ENCODE data around the gene SCD5.

Gene SCD5

DNA sequence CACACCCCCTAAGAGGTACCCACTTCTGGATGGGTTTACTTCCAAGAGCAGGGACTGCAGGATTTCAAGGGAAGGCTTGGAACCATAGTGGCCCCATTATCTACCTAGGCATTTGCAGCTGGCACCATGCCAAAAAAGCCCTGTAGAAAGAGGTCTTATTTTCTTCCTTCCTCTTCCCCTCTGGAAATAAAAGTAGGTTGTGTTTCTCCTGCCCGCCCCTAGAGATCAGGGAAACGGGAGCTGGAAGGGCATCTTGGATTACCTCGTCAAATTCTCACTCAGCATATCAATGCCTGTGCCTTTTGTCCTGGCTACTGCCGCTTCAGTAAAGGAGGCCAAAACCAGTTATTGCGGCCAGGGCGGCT, 1.6 kb downstream of the SCD5 start:
- H3K4me1 ChIP-seq (ENCODE audit: control insufficient read depth, insufficient read depth, low read length), result peaks cover 13% of the 10 kb centered on the region
- H3K36me3 ChIP-seq (ENCODE audit: control insufficient read depth, insufficient read depth, low read length), result no peaks in the 10 kb centered on the region
- H3K27me3 ChIP-seq (ENCODE audit: control insufficient read depth, insufficient read depth, low read length), result peaks cover 100% of the 10 kb centered on the region
- H3K27ac ChIP-seq (ENCODE audit: low read depth, low read length), result no peak overlapping the region
- no peaks in the 10 kb centered on the region for H3K9me3 ChIP-seq (ENCODE audit: control insufficient read depth, insufficient read depth, low read length)
- no peak overlapping the region for H3K9ac ChIP-seq (ENCODE audit: low read depth, low read length)
- H3K4me3 ChIP-seq (ENCODE audit: low read depth, low read length), result peak overlapping the region; percentile 64

DNA sequence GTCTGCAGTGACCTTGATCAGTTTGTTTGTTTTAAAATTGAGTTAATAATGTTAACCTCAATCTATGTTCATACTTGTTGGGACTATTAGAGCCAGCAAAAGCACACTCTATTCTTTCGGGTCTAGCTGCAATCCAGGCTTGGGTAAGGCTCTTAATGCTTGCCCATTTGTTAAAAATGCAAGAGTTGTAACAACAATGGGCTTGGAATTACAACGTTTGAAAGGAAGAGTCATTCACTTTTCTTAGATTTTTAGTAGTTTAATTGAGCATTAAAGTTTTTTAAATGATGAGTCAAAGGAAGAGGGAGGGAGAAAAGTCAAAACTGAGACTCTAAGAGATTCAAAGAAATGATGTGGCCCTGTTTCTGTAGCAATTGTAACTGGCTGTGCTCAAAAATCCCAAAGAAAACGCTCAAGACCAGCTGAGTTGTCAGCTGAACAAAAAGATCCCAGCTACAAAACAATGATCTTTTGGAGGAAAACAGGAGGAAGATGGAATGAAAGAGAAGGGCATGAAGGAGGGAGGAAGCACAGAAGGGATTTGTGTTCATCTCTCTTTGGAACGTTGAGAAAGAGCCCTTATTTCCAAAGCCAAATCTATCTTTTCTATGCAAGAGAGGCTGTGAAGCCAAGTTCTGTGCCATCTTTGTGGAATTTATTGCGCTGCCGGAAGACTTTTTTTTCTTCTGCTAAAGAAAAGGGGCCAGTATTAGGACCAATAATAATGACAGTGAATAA, 5.5 kb downstream of the SCD5 start:
- no peak overlapping the region for H3K27ac ChIP-seq (ENCODE audit: low read depth, low read length)
- no peaks in the 10 kb centered on the region for H3K36me3 ChIP-seq (ENCODE audit: control insufficient read depth, insufficient read depth, low read length)
- peaks cover 100% of the 10 kb centered on the region for H3K27me3 ChIP-seq (ENCODE audit: control insufficient read depth, insufficient read depth, low read length)
- no peak overlapping the region for H3K9ac ChIP-seq (ENCODE audit: low read depth, low read length)
- H3K4me3 ChIP-seq (ENCODE audit: low read depth, low read length), result no peak overlapping the region
- H3K9me3 ChIP-seq (ENCODE audit: control insufficient read depth, insufficient read depth, low read length), result no peaks in the 10 kb centered on the region
- peaks cover 9% of the 10 kb centered on the region for H3K4me1 ChIP-seq (ENCODE audit: control insufficient read depth, insufficient read depth, low read length)

DNA sequence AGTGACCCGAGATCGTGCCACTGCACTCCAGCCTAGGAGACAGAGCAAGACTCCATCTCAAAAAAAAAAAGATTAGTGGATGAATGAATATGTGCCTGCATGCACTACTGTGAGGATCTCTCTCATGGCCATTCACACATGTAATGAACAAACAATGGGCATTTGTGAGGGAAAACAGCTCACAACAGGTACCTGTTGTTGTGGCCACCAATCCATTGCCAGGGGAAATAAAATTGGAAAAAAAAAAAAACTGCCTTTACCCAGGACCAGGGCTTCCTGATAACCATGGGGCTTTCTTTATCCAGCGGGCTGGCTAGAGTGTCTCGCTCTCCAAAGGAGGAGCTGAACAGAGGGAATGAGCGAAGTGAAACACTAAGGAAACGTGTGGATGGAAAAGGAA, 7.4 kb downstream of the SCD5 start:
- no peak overlapping the region for H3K27ac ChIP-seq (ENCODE audit: low read depth, low read length)
- no peaks in the 10 kb centered on the region for H3K9me3 ChIP-seq (ENCODE audit: control insufficient read depth, insufficient read depth, low read length)
- no peak overlapping the region for H3K9ac ChIP-seq (ENCODE audit: low read depth, low read length)
- no peaks in the 10 kb centered on the region for H3K36me3 ChIP-seq (ENCODE audit: control insufficient read depth, insufficient read depth, low read length)
- peaks cover 2% of the 10 kb centered on the region; the same call in 1 of the 2 replicates for H3K4me1 ChIP-seq (ENCODE audit: control insufficient read depth, insufficient read depth, low read length)
- no peak overlapping the region for H3K4me3 ChIP-seq (ENCODE audit: low read depth, low read length)
- H3K27me3 ChIP-seq (ENCODE audit: control insufficient read depth, insufficient read depth, low read length), result peaks cover 100% of the 10 kb centered on the region

DNA sequence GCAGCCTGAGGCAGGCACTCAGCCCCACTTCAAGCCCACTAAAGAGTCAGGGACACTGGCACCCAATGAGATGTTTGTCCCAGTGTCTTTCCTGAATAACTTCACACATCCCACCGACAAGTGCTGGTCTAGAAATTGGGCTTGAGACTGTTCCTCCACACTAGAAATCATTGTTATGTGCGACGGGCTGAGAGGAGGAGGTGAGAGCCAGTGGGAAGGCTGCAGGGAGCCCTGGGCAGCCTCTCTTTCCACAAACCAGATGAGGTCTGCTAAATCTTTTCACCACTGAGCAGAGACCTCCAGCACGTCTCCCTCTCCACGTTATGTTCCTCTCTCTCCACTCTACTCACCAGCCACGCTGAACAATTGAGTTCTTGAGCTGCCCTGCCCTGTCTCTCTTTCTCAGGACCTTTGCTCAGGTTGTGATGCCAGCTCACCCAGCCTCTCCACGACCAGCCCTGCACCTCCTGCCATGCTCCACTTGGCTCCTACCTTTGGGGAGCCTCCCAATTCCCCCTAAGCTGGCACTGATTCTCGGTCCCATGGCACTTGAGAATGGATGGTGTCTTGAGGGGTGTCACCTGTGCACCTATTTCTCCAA, 8.4 kb downstream of the SCD5 start:
- no peaks in the 10 kb centered on the region for H3K9me3 ChIP-seq (ENCODE audit: control insufficient read depth, insufficient read depth, low read length)
- no peak overlapping the region for H3K4me3 ChIP-seq (ENCODE audit: low read depth, low read length)
- H3K4me1 ChIP-seq (ENCODE audit: control insufficient read depth, insufficient read depth, low read length), result peaks cover 10% of the 10 kb centered on the region
- no peak overlapping the region for H3K9ac ChIP-seq (ENCODE audit: low read depth, low read length)
- H3K27ac ChIP-seq (ENCODE audit: low read depth, low read length), result no peak overlapping the region
- peaks cover 100% of the 10 kb centered on the region for H3K27me3 ChIP-seq (ENCODE audit: control insufficient read depth, insufficient read depth, low read length)
- no peaks in the 10 kb centered on the region for H3K36me3 ChIP-seq (ENCODE audit: control insufficient read depth, insufficient read depth, low read length)

DNA sequence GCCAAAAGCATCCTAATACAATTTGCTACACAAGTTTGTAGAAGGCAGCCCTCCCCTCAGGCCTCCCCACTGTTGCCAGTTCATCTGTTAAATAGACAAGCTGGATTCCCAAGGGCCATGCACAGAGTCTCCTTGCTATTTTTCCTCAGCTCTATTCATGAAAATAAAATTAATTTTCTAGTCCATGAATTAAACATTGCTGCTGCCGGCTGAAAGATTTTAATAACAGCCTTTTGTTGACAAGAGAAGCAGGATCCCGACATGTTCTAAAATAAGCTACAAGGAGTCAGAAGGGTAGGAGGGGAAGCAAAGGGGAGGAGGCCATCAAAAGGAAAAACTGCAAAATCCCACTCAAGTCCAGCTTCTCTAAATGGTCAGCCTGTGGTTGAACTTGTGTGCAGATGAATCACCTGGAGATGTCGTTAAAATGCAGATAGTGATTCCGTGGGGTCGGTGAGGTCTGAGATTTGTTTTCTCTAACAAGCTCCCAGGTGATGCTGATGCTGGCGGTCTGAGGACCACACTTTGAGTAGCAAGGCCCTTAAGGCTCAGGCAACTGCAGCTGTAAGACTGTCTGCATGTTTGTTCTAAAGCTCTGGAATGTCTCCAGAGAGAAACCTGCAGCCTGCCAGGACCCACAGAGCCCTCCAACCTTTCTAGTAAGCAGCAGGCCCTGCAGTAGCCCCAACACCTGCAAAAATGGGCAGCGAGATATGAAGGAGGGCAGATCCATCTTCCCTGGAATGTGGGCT, 9.4 kb downstream of the SCD5 start:
- Histone ChIP-seq H3K9me3 (ENCODE audit: control insufficient read depth, insufficient read depth, low read length) (no peaks in the 10 kb centered on the region), H3K27me3 (ENCODE audit: control insufficient read depth, insufficient read depth, low read length) (peaks cover 100% of the 10 kb centered on the region), H3K4me3 (ENCODE audit: low read depth, low read length) (no peak overlapping the region), H3K4me1 (ENCODE audit: control insufficient read depth, insufficient read depth, low read length) (peaks cover 20% of the 10 kb centered on the region), H3K27ac (ENCODE audit: low read depth, low read length) (no peak overlapping the region), H3K9ac (ENCODE audit: low read depth, low read length) (no peak overlapping the region), H3K36me3 (ENCODE audit: control insufficient read depth, insufficient read depth, low read length) (no peaks in the 10 kb centered on the region)

DNA sequence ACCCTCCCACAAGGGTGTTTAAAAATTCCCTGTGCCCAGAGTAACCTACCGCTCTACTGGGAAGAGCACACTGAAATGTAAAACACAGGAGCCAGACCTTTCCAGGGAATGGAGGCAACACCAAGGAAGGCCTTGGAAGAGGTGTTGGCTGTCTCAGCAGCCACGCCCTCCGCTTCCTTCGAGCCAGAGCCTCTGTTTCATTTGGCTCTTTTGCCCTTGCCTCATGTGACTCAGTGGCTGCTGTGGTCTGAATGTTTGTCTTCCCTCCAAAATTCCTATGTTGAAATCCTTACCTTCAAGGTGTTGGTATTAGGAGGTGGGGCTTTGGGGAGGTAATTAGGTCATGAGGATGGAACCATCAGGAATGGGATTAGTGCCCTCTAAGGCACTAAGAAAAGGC, 11.3 kb downstream of the SCD5 start:
- Histone ChIP-seq H3K4me3 (ENCODE audit: low read depth, low read length) (no peak overlapping the region), H3K9ac (ENCODE audit: low read depth, low read length) (no peak overlapping the region), H3K9me3 (ENCODE audit: control insufficient read depth, insufficient read depth, low read length) (no peaks in the 10 kb centered on the region), H3K27ac (ENCODE audit: low read depth, low read length) (no peak overlapping the region), H3K36me3 (ENCODE audit: control insufficient read depth, insufficient read depth, low read length) (no peaks in the 10 kb centered on the region), H3K27me3 (ENCODE audit: control insufficient read depth, insufficient read depth, low read length) (peaks cover 100% of the 10 kb centered on the region), H3K4me1 (ENCODE audit: control insufficient read depth, insufficient read depth, low read length) (peaks cover 27% of the 10 kb centered on the region)

DNA sequence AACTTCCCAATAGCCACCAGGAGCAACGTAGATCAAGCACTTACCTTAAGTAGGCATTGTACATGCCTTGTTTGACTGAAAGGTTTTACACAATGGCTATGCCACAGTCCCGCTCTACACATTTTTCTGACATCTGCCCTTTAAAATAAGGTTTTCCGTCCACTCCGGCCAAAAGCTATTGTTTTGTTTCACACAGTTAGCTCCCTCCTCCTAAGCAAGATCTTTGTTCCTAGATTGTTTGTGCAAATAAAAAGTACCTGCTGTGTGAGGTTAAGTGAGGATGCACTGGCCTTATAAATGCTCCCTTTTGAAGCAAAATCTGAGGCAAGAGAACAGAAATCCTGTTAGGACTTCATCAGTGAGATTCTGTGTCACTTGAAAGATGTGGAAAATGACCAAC, 11.8 kb downstream of the SCD5 start:
- Histone ChIP-seq H3K9ac (ENCODE audit: low read depth, low read length) (no peak overlapping the region), H3K4me3 (ENCODE audit: low read depth, low read length) (no peak overlapping the region), H3K27ac (ENCODE audit: low read depth, low read length) (no peak overlapping the region)

DNA sequence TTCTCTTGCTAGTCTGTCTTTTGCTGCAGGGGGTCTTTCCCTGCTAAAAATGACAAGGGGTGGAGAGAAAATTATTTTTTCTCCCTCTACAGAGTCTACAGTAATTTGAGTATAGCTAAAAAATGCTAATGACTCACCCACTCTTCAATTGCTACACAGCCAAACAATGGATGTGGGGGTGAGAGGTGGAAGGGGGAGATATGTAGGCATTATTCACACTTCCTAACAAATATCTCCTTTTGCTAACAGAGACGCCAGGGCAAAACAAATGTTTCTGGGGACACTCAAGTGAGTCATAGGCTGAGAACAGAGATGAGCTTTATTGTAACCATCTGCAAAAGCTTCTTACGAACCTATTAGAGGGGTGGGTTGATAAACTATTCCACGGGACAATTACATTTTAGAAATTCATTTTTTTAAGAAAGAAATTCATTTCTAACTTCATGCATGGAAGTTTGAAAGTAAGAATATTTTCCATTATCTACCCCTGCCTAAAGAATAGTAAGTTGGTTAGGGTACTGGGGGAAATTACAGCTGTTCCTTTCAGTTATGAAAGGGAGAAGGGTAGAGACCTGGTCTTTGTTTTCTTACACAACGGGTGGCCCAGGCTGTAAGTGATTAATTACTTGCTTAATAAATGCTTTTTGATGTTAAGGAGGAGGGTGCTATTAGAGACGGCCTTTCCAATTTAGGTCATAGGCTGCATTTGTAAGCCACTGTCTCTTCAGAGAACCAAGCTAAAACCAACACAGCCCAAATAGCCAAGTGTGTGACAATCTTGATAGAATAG, 12.8 kb downstream of the SCD5 start:
- Histone ChIP-seq H3K4me3 (ENCODE audit: low read depth, low read length) (no peak overlapping the region), H3K9ac (ENCODE audit: low read depth, low read length) (no peak overlapping the region), H3K27me3 (ENCODE audit: control insufficient read depth, insufficient read depth, low read length) (peaks cover 97% of the 10 kb centered on the region), H3K4me1 (ENCODE audit: control insufficient read depth, insufficient read depth, low read length) (peaks cover 39% of the 10 kb centered on the region), H3K9me3 (ENCODE audit: control insufficient read depth, insufficient read depth, low read length) (no peaks in the 10 kb centered on the region), H3K36me3 (ENCODE audit: control insufficient read depth, insufficient read depth, low read length) (no peaks in the 10 kb centered on the region), H3K27ac (ENCODE audit: low read depth, low read length) (peak overlapping the region; percentile 67)

More for the DNA sequence above, 11.8 kb downstream of the SCD5 start:
- H3K36me3 ChIP-seq (ENCODE audit: control insufficient read depth, insufficient read depth, low read length), result no peaks in the 10 kb centered on the region
- H3K9me3 ChIP-seq (ENCODE audit: control insufficient read depth, insufficient read depth, low read length), result no peaks in the 10 kb centered on the region
- H3K27me3 ChIP-seq (ENCODE audit: control insufficient read depth, insufficient read depth, low read length), result peaks cover 100% of the 10 kb centered on the region
- H3K4me1 ChIP-seq (ENCODE audit: control insufficient read depth, insufficient read depth, low read length), result peaks cover 32% of the 10 kb centered on the region

DNA sequence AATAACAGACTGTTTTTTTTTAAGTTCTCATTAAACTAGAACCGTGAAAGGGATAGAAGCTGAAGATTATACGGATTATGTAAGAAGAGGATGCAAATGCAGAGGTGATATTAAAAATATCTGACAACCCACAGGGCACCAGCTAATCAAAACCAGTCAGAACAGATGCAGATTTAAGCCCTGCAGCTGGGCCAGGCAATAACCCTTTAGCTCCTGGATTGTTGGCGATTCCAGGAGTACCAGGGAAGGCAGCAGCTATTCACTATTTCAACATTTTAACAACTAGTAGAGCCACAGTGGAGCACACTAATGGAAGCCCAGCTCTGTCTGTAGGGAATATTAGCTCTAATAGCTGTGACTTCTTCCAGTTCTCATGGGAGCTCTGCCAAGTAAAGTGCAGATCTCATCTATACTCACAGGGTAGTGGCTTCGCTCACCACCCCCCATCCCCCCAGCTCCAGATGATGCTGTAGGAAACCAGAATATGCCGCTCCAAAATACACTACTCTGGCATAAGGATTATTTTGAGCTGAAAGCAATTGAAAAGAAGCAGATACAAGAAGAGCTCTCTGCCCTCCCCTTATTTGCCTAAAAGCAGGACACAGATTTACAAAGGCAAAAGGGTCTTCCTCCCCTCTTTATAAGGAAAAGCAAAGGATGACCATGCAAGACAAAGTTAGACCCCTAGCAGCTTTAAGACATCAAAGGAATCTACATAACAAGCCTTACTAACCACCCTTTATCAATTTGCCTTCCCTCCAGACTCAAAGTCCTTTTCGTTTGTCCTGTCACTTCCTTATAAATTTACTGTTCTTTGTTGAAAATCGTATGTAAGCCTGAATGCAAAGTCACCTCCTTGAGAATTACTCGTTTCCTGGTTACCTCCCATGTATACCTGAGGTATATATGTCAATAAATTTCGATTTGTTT, 13.7 kb downstream of the SCD5 start:
- H3K4me1 ChIP-seq (ENCODE audit: control insufficient read depth, insufficient read depth, low read length), result peaks cover 44% of the 10 kb centered on the region
- H3K36me3 ChIP-seq (ENCODE audit: control insufficient read depth, insufficient read depth, low read length), result no peaks in the 10 kb centered on the region
- no peaks in the 10 kb centered on the region for H3K9me3 ChIP-seq (ENCODE audit: control insufficient read depth, insufficient read depth, low read length)
- no peak overlapping the region for H3K4me3 ChIP-seq (ENCODE audit: low read depth, low read length)
- H3K27ac ChIP-seq (ENCODE audit: low read depth, low read length), result peak overlapping the region; percentile 67
- H3K9ac ChIP-seq (ENCODE audit: low read depth, low read length), result no peak overlapping the region
- peaks cover 96% of the 10 kb centered on the region for H3K27me3 ChIP-seq (ENCODE audit: control insufficient read depth, insufficient read depth, low read length)

All from HUES48 (cell line).